Heart right ventricle (tissue), 16 donors: ENCODE results near the gene USP40. TPM values are rescaled to one million over a fixed set of nuclear protein-coding genes. Genes with fewer than 3 reads are reported as not detected.

ENCODE experiments used
- ATAC-seq, 8 donors: fragments of 200-7000 bp; cut with Tn5 transposase; one replicate each; pipeline ENCODE4 v1.9.1; 2020; ENCODE audit warnings: mild to moderate bottlenecking in 8 of 8, moderate library complexity in 8 of 8, moderate number of reproducible peaks in 1 of 8
- DNase-seq, 2 donors: peaks; one replicate each; pipeline ENCODE4 v3.0.0-alpha.2; 2020
- H3K27ac ChIP-seq, 10 donors: fragments of 200-600 bp; sonication (generic) in 2 of 10; one replicate each; pipeline versions ENCODE4 v1.5.0 to v1.8.0; 2020 to 2022; ENCODE audit warnings: mild to moderate bottlenecking in 3 of 10
- H3K27me3 ChIP-seq, 7 donors: fragments of 200-600 bp; one replicate each; pipeline ENCODE4 v1.8.0; 2021 to 2022; ENCODE audit warnings: mild to moderate bottlenecking in 2 of 7
- H3K36me3 ChIP-seq, 9 donors: fragments of 200-600 bp; sonication (generic) in 1 of 9; one replicate each; pipeline versions ENCODE4 v1.5.0 to v1.8.0; 2020 to 2022; ENCODE audit warnings: mild to moderate bottlenecking in 2 of 9
- H3K4me1 ChIP-seq, 9 donors: fragments of 200-600 bp; sonication (generic) in 1 of 9; one replicate each; pipeline versions ENCODE4 v1.5.0 to v1.8.0; 2020 to 2022; ENCODE audit warnings: mild to moderate bottlenecking in 4 of 9
- H3K4me3 ChIP-seq, 10 donors: fragments of 200-600 bp; sonication (generic) in 2 of 10; one replicate each; pipeline versions ENCODE4 v1.5.0 to v1.8.0; 2020 to 2022; ENCODE audit warnings: mild to moderate bottlenecking in 7 of 10, moderate library complexity in 2 of 10
- H3K9me3 ChIP-seq, 11 donors: fragments of 200-600 bp in 10 of 11; sonication (generic) in 2 of 11; one replicate each; pipeline versions ENCODE4 v1.5.0 to v1.8.0; 2013 to 2022; ENCODE audit warnings: mild to moderate bottlenecking in 2 of 11, control low read depth in 1 of 11, moderate library complexity in 1 of 11
- CTCF ChIP-seq, 9 donors: fragments of 200-600 bp; sonication (generic) in 2 of 9; IDR thresholded peaks; one replicate each; pipeline versions ENCODE4 v1.5.0 to v1.8.0; 2021 to 2022; ENCODE audit warnings: antibody characterized with exemption in 9 of 9, mild to moderate bottlenecking in 5 of 9, moderate library complexity in 1 of 9
- WGBS, 2 donors: extraction: QIAGEN DNeasy Blood & Tissue Kit; methylation state at CpG; one replicate each; pipeline ENCODE4 v1.1.7; 2013; ENCODE audit warnings: inconsistent platforms in 1 of 2; 5-methylcytosine and 5-hydroxymethylcytosine counted together
- intact Hi-C, 10 donors: fragments of 100-400 bp; cut with DNase I; formaldehyde crosslinking; loops; one replicate each; pipeline versions ENCODE4 v1.11.1 to v1.14.2; 2022
- polyA plus RNA-seq, 2 donors: library from polyadenylated mRNA; stranded (reverse); fragments of 200-250 nt; gene quantifications; one replicate each; pipeline ENCODE4 v1.2.3, GENCODE V29; 2013
- total RNA-seq, 10 donors: library from RNA; stranded (reverse); fragmentation: NEBNext Ultra II Directional in 3 of 10; extraction: Animal tissue kit (Norgen Biotek cat#: 25700) in 3 of 10; gene quantifications; one replicate each; pipeline versions ENCODE4 v1.2.1 to v1.2.4, GENCODE V29; 2021 to 2023
- donor health status: Arrhythmogenic right ventricular cardiomyopathy.
- donor health status: ischemic (EF 13 %, LVEDD 7.1; RV severe dilation, severe dysfunction).
- donor health status: healthy with polysubstance abuse.
- donor health status: DM: no; HTN: yes; CAD: no.
- donor health status: DM: no; HTN: no; CAD: no.
- donor health status: ischemic (EF 25% LVEDD 6.9; RV normal size, moderate dysfunction).
- donor health status: ischemic (EF 25% LVEDD 5.7; RV mildly dilated, moderate dysfunction).
- donor health status: healthy.
- donor health status: DM: yes; HTN: yes; CAD: no.
- donor health status: Ischemic cardiomyopathy.
- donor health status: ischemic (EF 35%, LVEDD 5.7; RV mildly dilated, moderate dysfunction).
- donor health status: nonischemic (EF 11% LVEDD 7.7; RV severe dilation, severe dysfunction).
- donor health status: DM: yes; HTN: yes; CAD: no.
- donor health status: PGD.
- donor health status: ischemic (EF 29% LVEDD 5.4; RV normal size, mild dysfunction).
- donor health status: nonischemic (EF 23%, LVEDD 6.1; RV moderate dilation, normal function).

The USP40 gene
- total and polyA plus RNA-seq, 12 donors, result 9.1 to 32.8 (median 16.1) TPM

GRCh38 chr2:233481368-233482142 is 85.0 kb downstream of the USP40 start:
- no peaks in the 10 kb centered on the region for H3K9me3 ChIP-seq
- peaks cover 0 to 99% (median 57%) of the 10 kb centered on the region in 9 donors for H3K36me3 ChIP-seq
- intact Hi-C loops, result no loop called here
- 77 to 78% methylated on average over 22 of the region's 22 CpGs for WGBS, 2 donors
- H3K4me1 ChIP-seq, result peaks cover 0 to 21% (median 2%) of the 10 kb centered on the region in 9 donors
- H3K27me3 ChIP-seq, result no peaks in the 10 kb centered on the region
- no peak for TF ChIP-seq CTCF (IDR thresholded peaks at IDR 0.05)
- ATAC-seq, result no peak
- no peak overlapping the region for H3K4me3 ChIP-seq
- no peak for DNase-seq
- H3K27ac ChIP-seq, result no peak overlapping the region

- H3K4me3 ChIP-seq, result no peak overlapping the region
- no peaks in the 10 kb centered on the region for H3K9me3 ChIP-seq
- 83 to 88% methylated on average over 21 of the region's 21 CpGs for WGBS, 2 donors
- intact Hi-C loops, result no loop called here
- H3K27me3 ChIP-seq, result no peaks in the 10 kb centered on the region
- peak in 1 of 9 donors; percentile 5 for TF ChIP-seq CTCF (IDR thresholded peaks at IDR 0.05)
- no peak for DNase-seq
- H3K36me3 ChIP-seq, result peaks cover 0 to 99% (median 60%) of the 10 kb centered on the region in 9 donors
- peak in 6 of 8 donors; percentile 27 to 57 (median 42) for ATAC-seq
- peaks cover 0 to 16% (median 0%) of the 10 kb centered on the region in 9 donors for H3K4me1 ChIP-seq
- H3K27ac ChIP-seq, result no peak overlapping the region
These were observed 85.9 kb downstream of the USP40 start for GRCh38 chr2:233480490-233481202.

- intact Hi-C loops, result no loop called here
- no peaks in the 10 kb centered on the region for H3K27me3 ChIP-seq
- no peaks in the 10 kb centered on the region for H3K9me3 ChIP-seq
- no peak overlapping the region for H3K4me3 ChIP-seq
- H3K4me1 ChIP-seq, result peaks cover 0 to 16% (median 0%) of the 10 kb centered on the region in 9 donors
- H3K36me3 ChIP-seq, result peaks cover 0 to 99% (median 52%) of the 10 kb centered on the region in 9 donors
- no peak for TF ChIP-seq CTCF (IDR thresholded peaks at IDR 0.05)
- H3K27ac ChIP-seq, result no peak overlapping the region
- 91 to 92% methylated on average over 27 of the region's 27 CpGs for whole genome bisulfite sequencing, 2 donors
- DNase-seq, result no peak
- ATAC-seq, result peak in 2 of 8 donors; percentile 3 to 4
These were observed 86.7 kb downstream of the USP40 start for GRCh38 chr2:233479616-233480489.
